HL-60 (cell line): ENCODE measurements around the gene TACR3.
"Not testable (repeated sequence)": the region's sequence is repeated elsewhere in the genome, so short reads cannot be mapped to it uniquely, and the experiment has no call there.

Experiments used
- DNase-seq, 2 experiments: peaks; one replicate each; pipeline ENCODE4 v3.0.0-alpha.2; 2010 to 2020; ENCODE audit warnings: low read depth in 1 of 2, low spot score in 1 of 2
- H3K27ac ChIP-seq: fragments of 250-450 bp; sonication (Bioruptor Pico); replicated peaks from 2 replicates; pipeline ENCODE4 v1.5.1; 2020; ENCODE audit warnings: mild to moderate bottlenecking, moderate library complexity
- H3K27me3 ChIP-seq: fragments of 250-450 bp; sonication (Bioruptor Pico); 2 replicates; pipeline ENCODE4 v1.5.1; 2021; ENCODE audit warnings: mild to moderate bottlenecking, moderate library complexity; ENCODE audit not compliant: insufficient read depth, poor library complexity, severe bottlenecking
- H3K4me3 ChIP-seq: replicated peaks from 2 replicates; pipeline ENCODE4 v1.5.1; 2011; ENCODE audit warnings: mild to moderate bottlenecking, control low read depth, low read length; ENCODE audit not compliant: insufficient read depth
- CTCF ChIP-seq: IDR thresholded peaks from one replicate; pipeline ENCODE4 v1.5.1; 2011; ENCODE audit warnings: low read length, control low read depth, inconsistent platforms; ENCODE audit not compliant: insufficient read depth
- GABPA ChIP-seq: IDR thresholded peaks from 2 replicates; pipeline ENCODE4 v1.6.1; 2012; ENCODE audit warnings: low read depth
- POLR2AphosphoS5 ChIP-seq: IDR thresholded peaks from 2 replicates; pipeline ENCODE4 v1.6.1; 2012; ENCODE audit warnings: low read depth
- REST ChIP-seq: IDR thresholded peaks from 2 replicates; pipeline ENCODE4 v1.6.1; 2012; ENCODE audit warnings: low read depth; ENCODE audit not compliant: insufficient replicate concordance
- SPI1 ChIP-seq: IDR thresholded peaks from 2 replicates; pipeline ENCODE4 v1.6.1; 2012; ENCODE audit warnings: low read depth, mild to moderate bottlenecking, borderline replicate concordance

Gene TACR3

GRCh38 chr4:103591841-103592240, 127.9 kb downstream of the TACR3 start:
- H3K27me3 ChIP-seq = no peaks in the 10 kb centered on the region
- no peak for DNase-seq
- TF ChIP-seq REST = no peak
- no peak for TF ChIP-seq POLR2AphosphoS5
- TF ChIP-seq CTCF = no peak
- TF ChIP-seq SPI1 = no peak
- no peak for TF ChIP-seq GABPA
- no peak overlapping the region for H3K4me3 ChIP-seq
- H3K27ac ChIP-seq = no peak overlapping the region

- Histone ChIP-seq H3K4me3 (no peak overlapping the region), H3K27me3 (no peaks in the 10 kb centered on the region), H3K27ac (no peak overlapping the region)
- DNase-seq = no peak
- no peak for TF ChIP-seq GABPA
- no peak for TF ChIP-seq REST
- TF ChIP-seq CTCF = no peak
- no peak for TF ChIP-seq POLR2AphosphoS5
- TF ChIP-seq SPI1 = no peak
Measured at GRCh38 chr4:103567591-103567990, 152.2 kb downstream of the TACR3 start.

- DNase-seq, H3K27ac ChIP-seq, H3K4me3 ChIP-seq, H3K27me3 ChIP-seq: not testable (repeated sequence)
Measured at GRCh38 chr4:103559178-103559577, 160.6 kb downstream of the TACR3 start.
